Neural cell (in vitro differentiated cells): ENCODE data around the gene AKAP10. TPM values are rescaled to one million over a fixed set of nuclear protein-coding genes. Genes with fewer than 3 reads are reported as not detected.

Source experiments
- H2AFZ ChIP-seq: fragments of 200-600, 300-800 bp; sonication (generic), shearing (Covaris generic); 2 replicates; pipeline ENCODE4 v1.6.0; 2014; ENCODE audit warnings: low read depth, mild to moderate bottlenecking, antibody characterized with exemption, low read length, moderate library complexity
- H3F3A ChIP-seq: fragments of 200-600 bp; shearing (Covaris generic); 2 replicates; pipeline ENCODE4 v1.6.1; 2016; ENCODE audit warnings: mild to moderate bottlenecking, moderate library complexity, mixed read lengths, antibody characterized with exemption, low read length; ENCODE audit not compliant: insufficient read depth, poor library complexity, severe bottlenecking
- H3K27ac ChIP-seq: fragments of 200-600, 300-800 bp; sonication (generic), shearing (Covaris generic); 2 replicates; pipeline ENCODE4 v1.5.1; 2014; ENCODE audit warnings: mild to moderate bottlenecking, low read length, moderate library complexity
- H3K27me3 ChIP-seq: fragments of 300-800, 200-600 bp; sonication (generic), shearing (Covaris generic); 2 replicates; pipeline ENCODE4 v1.6.0; 2014; ENCODE audit warnings: mild to moderate bottlenecking, low read depth, low read length, moderate library complexity; ENCODE audit not compliant: insufficient read depth
- H3K36me3 ChIP-seq: fragments of 300-800, 200-600 bp; sonication (generic), shearing (Covaris generic); 2 replicates; pipeline ENCODE4 v1.5.1; 2014; ENCODE audit warnings: mild to moderate bottlenecking, antibody characterized with exemption, low read length, moderate library complexity; ENCODE audit not compliant: insufficient read depth
- H3K4me2 ChIP-seq: fragments of 300-800, 200-600 bp; sonication (generic), shearing (Covaris generic); 2 replicates; pipeline ENCODE4 v1.6.0; 2014; ENCODE audit warnings: mild to moderate bottlenecking, low read length
- H3K4me3 ChIP-seq: fragments of 300-800, 200-600 bp; sonication (generic), shearing (Covaris generic); 2 replicates; pipeline ENCODE4 v1.5.1; 2014; ENCODE audit warnings: mild to moderate bottlenecking, low read length, moderate library complexity
- H3K79me2 ChIP-seq: fragments of 200-600 bp; shearing (Covaris generic); replicated peaks from 2 replicates; pipeline ENCODE4 v1.6.0; 2014; ENCODE audit warnings: mild to moderate bottlenecking, low read length, moderate library complexity; ENCODE audit not compliant: insufficient read depth
- H3K9ac ChIP-seq: fragments of 300-800, 200-600 bp; sonication (generic), shearing (Covaris generic); 2 replicates; pipeline ENCODE4 v1.6.1; 2016; ENCODE audit warnings: mild to moderate bottlenecking, low read length, mixed read lengths
- H3K9me2 ChIP-seq: fragments of 200-600 bp; shearing (Covaris generic); 2 replicates; pipeline ENCODE4 v1.6.1; 2016; ENCODE audit warnings: mild to moderate bottlenecking, low read length, mixed read lengths; ENCODE audit not compliant: insufficient read depth
- H3K9me3 ChIP-seq: fragments of 200-600, 300-800 bp; sonication (generic), shearing (Covaris generic); 2 replicates; pipeline ENCODE4 v1.6.1; 2016; ENCODE audit warnings: mild to moderate bottlenecking, mixed run types, low read length, moderate library complexity, mixed read lengths
- H4K20me1 ChIP-seq: fragments of 200-600 bp; shearing (Covaris generic); 2 replicates; pipeline ENCODE4 v1.6.1; 2016; ENCODE audit warnings: mild to moderate bottlenecking, mixed run types; ENCODE audit not compliant: insufficient read depth
- EP300 ChIP-seq: fragments of 450-650 bp; conservative IDR thresholded peaks from 2 replicates; pipeline ENCODE4 v1.6.1; 2014; ENCODE audit warnings: antibody characterized with exemption, mild to moderate bottlenecking, moderate library complexity; ENCODE audit not compliant: poor library complexity, severe bottlenecking
- EZH2 ChIP-seq: fragments of 200-600, 300-800 bp; shearing (Covaris generic), sonication (generic); IDR thresholded peaks from 2 replicates; pipeline ENCODE4 v1.6.1; 2014; ENCODE audit warnings: antibody characterized with exemption, low read length, borderline replicate concordance, mild to moderate bottlenecking; ENCODE audit not compliant: insufficient read depth, poor library complexity, severe bottlenecking
- MXI1 ChIP-seq: fragments of 450-650 bp; conservative IDR thresholded peaks from 2 replicates; pipeline ENCODE4 v1.6.1; 2014; ENCODE audit warnings: antibody characterized with exemption, mild to moderate bottlenecking; ENCODE audit not compliant: poor library complexity, severe bottlenecking
- POLR2AphosphoS5 ChIP-seq: IDR thresholded peaks from 2 replicates; pipeline ENCODE4 v1.6.1; 2012
- RAD21 ChIP-seq: fragments of 450-650 bp; conservative IDR thresholded peaks from 2 replicates; pipeline ENCODE4 v1.6.1; 2014; ENCODE audit warnings: antibody characterized with exemption, mild to moderate bottlenecking, moderate library complexity
- SMC3 ChIP-seq: fragments of 450-650 bp; conservative IDR thresholded peaks from 2 replicates; pipeline ENCODE4 v1.6.1; 2014; ENCODE audit warnings: antibody characterized with exemption, mild to moderate bottlenecking, moderate library complexity; ENCODE audit not compliant: poor library complexity
- TAF1 ChIP-seq: IDR thresholded peaks from 2 replicates; pipeline ENCODE4 v1.6.1; 2012; ENCODE audit warnings: low read depth
- polyA plus RNA-seq: library from polyadenylated mRNA; depleted of rRNA; stranded (reverse); fragments of >200 nt; gene quantifications from 2 replicates; pipeline ENCODE4 v1.2.3, GENCODE V29; 2014
- TF ChIP-seq, protein P1 (sequence below): IDR thresholded peaks from 2 replicates; pipeline ENCODE4 v1.6.1; 2012; ENCODE audit warnings: borderline replicate concordance
- TF ChIP-seq, protein P2 (sequence below): fragments of 450-650 bp; IDR thresholded peaks from 2 replicates; pipeline ENCODE4 v1.5.1; 2014; ENCODE audit warnings: antibody characterized with exemption, mild to moderate bottlenecking, moderate library complexity; ENCODE audit not compliant: poor library complexity, severe bottlenecking

The AKAP10 gene
- polyA plus RNA-seq, 1 donor from 2014 or later: 27.3 TPM

DNA sequence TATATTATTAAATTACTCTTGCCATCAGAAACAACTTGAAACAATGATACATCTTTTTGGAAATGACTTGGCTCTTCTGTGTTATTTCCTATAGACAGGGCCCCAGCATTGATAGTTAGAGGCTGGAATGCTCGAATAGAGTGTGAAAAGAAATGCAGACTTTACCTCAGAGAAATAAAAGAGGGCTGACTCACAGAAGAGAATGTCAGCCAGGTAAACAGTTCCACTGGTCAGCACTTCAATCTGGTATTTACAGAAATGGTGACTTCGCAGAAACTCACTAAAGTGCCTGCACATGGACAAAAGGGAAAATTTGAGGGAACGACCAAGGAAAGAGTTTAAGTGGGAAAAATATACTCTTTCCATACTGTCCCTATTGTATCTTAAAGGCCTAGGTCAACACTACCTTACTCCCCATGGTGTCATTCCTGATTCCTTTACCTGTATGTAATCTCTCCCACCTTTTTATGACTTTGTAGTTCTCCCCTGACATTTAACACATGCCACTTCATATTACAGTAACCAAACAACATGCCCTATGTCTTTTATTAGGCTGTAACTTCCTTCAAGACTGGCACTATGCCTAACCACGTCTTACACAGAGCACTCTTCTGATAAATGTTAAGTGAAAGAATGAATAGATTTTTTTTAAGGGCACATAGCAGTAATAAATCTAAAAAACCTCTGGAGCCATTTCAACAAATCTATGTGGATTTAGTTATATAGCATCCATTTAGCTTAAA, 36.7 kb downstream of the AKAP10 start:
- Histone ChIP-seq H3K4me2 (no peak overlapping the region), H3K79me2 (no peaks in the 10 kb centered on the region), H3K27me3 (no peaks in the 10 kb centered on the region), H3K27ac (no peak overlapping the region), H3F3A (no peaks in the 10 kb centered on the region), H4K20me1 (no peaks in the 10 kb centered on the region), H3K36me3 (no peaks in the 10 kb centered on the region), H3K9me3 (no peaks in the 10 kb centered on the region), H3K4me3 (no peak overlapping the region), H3K9ac (no peak overlapping the region), H2AFZ (no peak overlapping the region), H3K9me2 (no peaks in the 10 kb centered on the region)
- TF ChIP-seq POLR2AphosphoS5 (no peak), TAF1 (no peak), SMC3 (no peak), MXI1 (no peak), EZH2 (no peak), EP300 (no peak), RAD21 (no peak)
- TF ChIP-seq, protein P1, sequence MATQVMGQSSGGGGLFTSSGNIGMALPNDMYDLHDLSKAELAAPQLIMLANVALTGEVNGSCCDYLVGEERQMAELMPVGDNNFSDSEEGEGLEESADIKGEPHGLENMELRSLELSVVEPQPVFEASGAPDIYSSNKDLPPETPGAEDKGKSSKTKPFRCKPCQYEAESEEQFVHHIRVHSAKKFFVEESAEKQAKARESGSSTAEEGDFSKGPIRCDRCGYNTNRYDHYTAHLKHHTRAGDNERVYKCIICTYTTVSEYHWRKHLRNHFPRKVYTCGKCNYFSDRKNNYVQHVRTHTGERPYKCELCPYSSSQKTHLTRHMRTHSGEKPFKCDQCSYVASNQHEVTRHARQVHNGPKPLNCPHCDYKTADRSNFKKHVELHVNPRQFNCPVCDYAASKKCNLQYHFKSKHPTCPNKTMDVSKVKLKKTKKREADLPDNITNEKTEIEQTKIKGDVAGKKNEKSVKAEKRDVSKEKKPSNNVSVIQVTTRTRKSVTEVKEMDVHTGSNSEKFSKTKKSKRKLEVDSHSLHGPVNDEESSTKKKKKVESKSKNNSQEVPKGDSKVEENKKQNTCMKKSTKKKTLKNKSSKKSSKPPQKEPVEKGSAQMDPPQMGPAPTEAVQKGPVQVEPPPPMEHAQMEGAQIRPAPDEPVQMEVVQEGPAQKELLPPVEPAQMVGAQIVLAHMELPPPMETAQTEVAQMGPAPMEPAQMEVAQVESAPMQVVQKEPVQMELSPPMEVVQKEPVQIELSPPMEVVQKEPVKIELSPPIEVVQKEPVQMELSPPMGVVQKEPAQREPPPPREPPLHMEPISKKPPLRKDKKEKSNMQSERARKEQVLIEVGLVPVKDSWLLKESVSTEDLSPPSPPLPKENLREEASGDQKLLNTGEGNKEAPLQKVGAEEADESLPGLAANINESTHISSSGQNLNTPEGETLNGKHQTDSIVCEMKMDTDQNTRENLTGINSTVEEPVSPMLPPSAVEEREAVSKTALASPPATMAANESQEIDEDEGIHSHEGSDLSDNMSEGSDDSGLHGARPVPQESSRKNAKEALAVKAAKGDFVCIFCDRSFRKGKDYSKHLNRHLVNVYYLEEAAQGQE: no peak
- TF ChIP-seq, protein P2, sequence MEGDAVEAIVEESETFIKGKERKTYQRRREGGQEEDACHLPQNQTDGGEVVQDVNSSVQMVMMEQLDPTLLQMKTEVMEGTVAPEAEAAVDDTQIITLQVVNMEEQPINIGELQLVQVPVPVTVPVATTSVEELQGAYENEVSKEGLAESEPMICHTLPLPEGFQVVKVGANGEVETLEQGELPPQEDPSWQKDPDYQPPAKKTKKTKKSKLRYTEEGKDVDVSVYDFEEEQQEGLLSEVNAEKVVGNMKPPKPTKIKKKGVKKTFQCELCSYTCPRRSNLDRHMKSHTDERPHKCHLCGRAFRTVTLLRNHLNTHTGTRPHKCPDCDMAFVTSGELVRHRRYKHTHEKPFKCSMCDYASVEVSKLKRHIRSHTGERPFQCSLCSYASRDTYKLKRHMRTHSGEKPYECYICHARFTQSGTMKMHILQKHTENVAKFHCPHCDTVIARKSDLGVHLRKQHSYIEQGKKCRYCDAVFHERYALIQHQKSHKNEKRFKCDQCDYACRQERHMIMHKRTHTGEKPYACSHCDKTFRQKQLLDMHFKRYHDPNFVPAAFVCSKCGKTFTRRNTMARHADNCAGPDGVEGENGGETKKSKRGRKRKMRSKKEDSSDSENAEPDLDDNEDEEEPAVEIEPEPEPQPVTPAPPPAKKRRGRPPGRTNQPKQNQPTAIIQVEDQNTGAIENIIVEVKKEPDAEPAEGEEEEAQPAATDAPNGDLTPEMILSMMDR: no peak

DNA sequence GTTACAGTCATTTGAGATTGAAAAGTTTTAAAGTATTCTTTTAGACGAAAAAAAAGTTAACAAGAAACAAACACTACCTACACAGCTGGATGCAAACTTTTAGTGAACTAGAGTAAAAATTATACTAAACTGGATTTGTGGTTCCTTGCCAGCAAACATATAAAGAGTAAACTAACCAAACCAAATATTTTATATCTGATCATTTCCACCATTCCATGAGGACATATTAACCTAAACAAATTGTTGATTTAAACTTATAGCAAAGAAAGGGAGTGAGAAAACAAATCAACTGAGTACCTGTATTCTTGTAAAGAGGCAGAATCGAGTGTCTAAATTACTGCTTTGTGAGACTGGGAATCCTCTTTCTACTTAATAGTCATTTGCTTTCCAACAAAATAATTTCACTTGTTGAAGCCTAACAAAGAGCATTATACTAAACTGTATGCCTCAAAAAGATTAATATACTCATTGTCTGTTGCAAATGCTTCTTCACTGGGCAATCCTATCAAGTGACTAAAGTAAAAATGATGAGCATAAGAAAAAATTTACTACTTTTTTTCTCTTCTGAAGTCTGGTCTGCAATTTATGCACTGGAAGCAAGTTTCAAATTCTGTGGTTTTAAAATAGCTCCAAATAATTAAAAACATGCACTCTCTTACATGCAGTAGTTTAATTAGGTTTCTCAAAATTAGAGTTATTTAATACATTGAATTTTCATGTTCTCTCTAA, 37.5 kb downstream of the AKAP10 start:
- Histone ChIP-seq H2AFZ (no peak overlapping the region), H3F3A (no peaks in the 10 kb centered on the region), H3K36me3 (no peaks in the 10 kb centered on the region), H3K9me3 (no peaks in the 10 kb centered on the region), H3K27ac (no peak overlapping the region), H3K4me2 (no peak overlapping the region), H3K9me2 (no peaks in the 10 kb centered on the region), H4K20me1 (no peaks in the 10 kb centered on the region), H3K9ac (no peak overlapping the region), H3K79me2 (no peaks in the 10 kb centered on the region), H3K27me3 (no peaks in the 10 kb centered on the region), H3K4me3 (no peak overlapping the region)
- TF ChIP-seq RAD21 (no peak), EP300 (no peak), EZH2 (no peak), SMC3 (no peak), POLR2AphosphoS5 (no peak), TAF1 (no peak), MXI1 (no peak)
- TF ChIP-seq, protein P2: no peak
- TF ChIP-seq, protein P1: no peak
